CD14-positive monocyte (primary cell): ENCODE results near the gene STAC. TPM values are rescaled to one million over a fixed set of nuclear protein-coding genes. Genes with fewer than 3 reads are reported as not detected.

Source experiments
- DNase-seq, 3 donors: peaks; one replicate each; pipeline ENCODE4 v3.0.0-alpha.2; 2011 to 2022
- H2AFZ ChIP-seq: 2 replicates; pipeline ENCODE4 v1.6.0; 2012; ENCODE audit warnings: mild to moderate bottlenecking, low read depth, low read length, inconsistent platforms; ENCODE audit not compliant: insufficient read depth, poor library complexity, severe bottlenecking
- H3K27ac ChIP-seq, 2 donors: 1 replicate in 1 of 2; 2 replicates in 1 of 2; pipeline ENCODE4 v1.5.1; 2012 to 2013; ENCODE audit warnings: low read length in 2 of 2, control low read depth in 1 of 2, inconsistent platforms in 1 of 2, low read depth in 1 of 2, mild to moderate bottlenecking in 1 of 2
- H3K27me3 ChIP-seq, 2 donors: one replicate each; pipeline versions ENCODE4 v1.6.0 to v1.6.1; 2011 to 2013; ENCODE audit warnings: low read length in 2 of 2; ENCODE audit not compliant: control insufficient read depth in 2 of 2, insufficient read depth in 2 of 2
- H3K36me3 ChIP-seq, 2 donors: replicated peaks in 1 of 2; 1 replicate in 1 of 2; 2 replicates in 1 of 2; pipeline versions ENCODE4 v1.5.1 to v1.6.1; 2012 to 2013; ENCODE audit warnings: low read length in 2 of 2, control low read depth in 1 of 2, inconsistent platforms in 1 of 2, mild to moderate bottlenecking in 1 of 2; ENCODE audit not compliant: insufficient read depth in 2 of 2, control insufficient read depth in 1 of 2
- H3K4me1 ChIP-seq, 2 donors: 1 replicate in 1 of 2; 2 replicates in 1 of 2; pipeline versions ENCODE4 v1.5.1 to v1.6.1; 2012 to 2013; ENCODE audit warnings: low read length in 2 of 2, control low read depth in 1 of 2, inconsistent platforms in 1 of 2, mild to moderate bottlenecking in 1 of 2, moderate library complexity in 1 of 2; ENCODE audit not compliant: insufficient read depth in 2 of 2, control insufficient read depth in 1 of 2
- H3K4me2 ChIP-seq: replicated peaks from 2 replicates; pipeline ENCODE3; 2012; ENCODE audit warnings: low read length, moderate library complexity, mild to moderate bottlenecking; ENCODE audit not compliant: poor library complexity, severe bottlenecking; ENCODE audit errors: extremely low read depth
- H3K4me3 ChIP-seq, 3 experiments: fragments of 200-600 bp in 1 of 3; sonication (generic) in 1 of 3; replicated peaks in 1 of 3; 1 replicate in 2 of 3; 2 replicates in 1 of 3; pipeline ENCODE4 v1.5.1; 2011 to 2013; ENCODE audit warnings: low read length in 3 of 3, mild to moderate bottlenecking in 3 of 3, control low read depth in 2 of 3, low read depth in 2 of 3, inconsistent platforms in 1 of 3, moderate library complexity in 1 of 3
- H3K79me2 ChIP-seq: 2 replicates; pipeline ENCODE4 v1.6.0; 2012; ENCODE audit warnings: mild to moderate bottlenecking, control low read depth, inconsistent platforms, low read length, moderate library complexity; ENCODE audit not compliant: insufficient read depth
- H3K9ac ChIP-seq: 2 replicates; pipeline ENCODE4 v1.6.0; 2017; ENCODE audit warnings: low read length, mild to moderate bottlenecking; ENCODE audit not compliant: insufficient read depth, poor library complexity, severe bottlenecking
- H3K9me3 ChIP-seq, 2 donors: replicated peaks in 1 of 2; 1 replicate in 1 of 2; 2 replicates in 1 of 2; pipeline versions ENCODE4 v1.5.1 to v1.6.1; 2012 to 2013; ENCODE audit warnings: low read length in 2 of 2, control low read depth in 1 of 2; ENCODE audit not compliant: control insufficient read depth in 1 of 2, insufficient read depth in 1 of 2
- H4K20me1 ChIP-seq: 2 replicates; pipeline ENCODE4 v1.6.0; 2012; ENCODE audit warnings: mild to moderate bottlenecking, low read length, control low read depth, moderate library complexity; ENCODE audit not compliant: insufficient read depth
- H3K27ac Mint-ChIP-seq, 7 donors: one replicate each; pipeline ENCODE4 v1.8.0; 2020; ENCODE audit warnings: mild to moderate bottlenecking in 7 of 7, mixed read lengths in 7 of 7, moderate library complexity in 6 of 7, inconsistent platforms in 2 of 7
- H3K27me3 Mint-ChIP-seq, 3 donors: one replicate each; pipeline ENCODE4 v1.8.0; 2021 to 2022; ENCODE audit warnings: low read depth in 3 of 3, mild to moderate bottlenecking in 3 of 3, mixed read lengths in 3 of 3, moderate library complexity in 3 of 3, inconsistent platforms in 1 of 3
- H3K36me3 Mint-ChIP-seq, 2 donors: one replicate each; pipeline ENCODE4 v1.8.0; 2020; ENCODE audit warnings: mixed read lengths in 2 of 2, inconsistent platforms in 1 of 2, mild to moderate bottlenecking in 1 of 2
- H3K4me1 Mint-ChIP-seq: one replicate; pipeline ENCODE4 v1.8.0; 2020; ENCODE audit warnings: mild to moderate bottlenecking, mixed read lengths
- H3K4me3 Mint-ChIP-seq, 2 donors: one replicate each; pipeline ENCODE4 v1.8.0; 2020; ENCODE audit warnings: mild to moderate bottlenecking in 2 of 2, mixed read lengths in 2 of 2, moderate library complexity in 1 of 2
- H3K9me3 Mint-ChIP-seq, 7 donors: one replicate each; pipeline ENCODE4 v1.8.0; 2020 to 2022; ENCODE audit warnings: mixed read lengths in 7 of 7, mild to moderate bottlenecking in 6 of 7, moderate library complexity in 6 of 7, inconsistent platforms in 2 of 7
- WGBS: methylation state at CpG from one replicate; pipeline ENCODE4 v1.1.5; 2013; ENCODE audit warnings: missing lambda C conversion rate; ENCODE audit not compliant: insufficient coverage; 5-methylcytosine and 5-hydroxymethylcytosine counted together
- intact Hi-C, 2 donors: fragments of 100-400 bp; cut with micrococcal nuclease; formaldehyde crosslinking; loops; one replicate each; pipeline versions ENCODE4 v1.15.0 to v1.15.1; 2023
- polyA plus RNA-seq, 3 donors: library from polyadenylated mRNA; depleted of rRNA in 1 of 3; unstranded in 2 of 3; stranded (reverse) in 1 of 3; fragments of 300-500 nt in 2 of 3; fragments of >200 nt in 1 of 3; fragmentation: Illumina TruSeq in 2 of 3; gene quantifications; 1 replicate in 2 of 3; 2 replicates in 1 of 3; pipeline ENCODE4 v1.2.3, GENCODE V29; 2012 to 2021
- TF ChIP-seq, protein P1 (sequence below): fragments of 200-600 bp; IDR thresholded peaks from one replicate; pipeline ENCODE4 v1.8.0; 2022; ENCODE audit warnings: antibody characterized with exemption, mild to moderate bottlenecking

The STAC gene
- polyA plus RNA-seq, 3 donors: 0.10 to 0.40 (median 0.12) TPM

DNA sequence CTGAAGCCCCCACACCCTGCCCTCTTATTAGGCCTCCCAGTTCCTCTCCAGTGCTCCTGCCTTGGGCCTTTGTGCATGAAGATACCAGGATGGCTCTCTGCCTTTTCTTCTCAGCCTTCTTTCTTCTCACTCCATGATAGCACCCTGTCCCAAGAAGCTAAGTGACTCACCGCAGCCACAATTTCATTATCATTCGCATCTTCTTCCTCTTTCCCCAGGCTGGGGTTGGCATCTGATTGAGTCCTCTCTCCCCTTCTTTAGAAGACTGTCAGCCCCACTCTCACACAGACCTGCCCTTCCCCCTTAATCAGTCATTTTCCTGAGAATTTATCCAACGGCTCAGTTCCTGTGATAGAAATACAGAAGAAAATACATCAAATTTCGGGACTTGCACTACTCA is 102.0 kb downstream of the STAC start:
- Histone ChIP-seq H3K27ac (no peak overlapping the region), H3K9ac (no peak overlapping the region), H3K36me3 (no peaks in the 10 kb centered on the region), H2AFZ (no peak overlapping the region), H3K4me3 (no peak overlapping the region), H4K20me1 (no peaks in the 10 kb centered on the region), H3K4me1 (peaks cover 0 to 9% of the 10 kb centered on the region in 2 donors), H3K79me2 (no peaks in the 10 kb centered on the region), H3K4me2 (no peak overlapping the region), H3K27me3 (no peaks in the 10 kb centered on the region), H3K9me3 (peaks cover 5% of the 10 kb centered on the region in 2 donors)
- intact Hi-C loops: no loop called here
- no peaks in the 10 kb centered on the region for H3K27me3 Mint-ChIP-seq
- H3K27ac Mint-ChIP-seq: peak overlapping the region in 4 of 7 donors; percentile 4 to 70 (median 18)
- TF ChIP-seq, protein P1, sequence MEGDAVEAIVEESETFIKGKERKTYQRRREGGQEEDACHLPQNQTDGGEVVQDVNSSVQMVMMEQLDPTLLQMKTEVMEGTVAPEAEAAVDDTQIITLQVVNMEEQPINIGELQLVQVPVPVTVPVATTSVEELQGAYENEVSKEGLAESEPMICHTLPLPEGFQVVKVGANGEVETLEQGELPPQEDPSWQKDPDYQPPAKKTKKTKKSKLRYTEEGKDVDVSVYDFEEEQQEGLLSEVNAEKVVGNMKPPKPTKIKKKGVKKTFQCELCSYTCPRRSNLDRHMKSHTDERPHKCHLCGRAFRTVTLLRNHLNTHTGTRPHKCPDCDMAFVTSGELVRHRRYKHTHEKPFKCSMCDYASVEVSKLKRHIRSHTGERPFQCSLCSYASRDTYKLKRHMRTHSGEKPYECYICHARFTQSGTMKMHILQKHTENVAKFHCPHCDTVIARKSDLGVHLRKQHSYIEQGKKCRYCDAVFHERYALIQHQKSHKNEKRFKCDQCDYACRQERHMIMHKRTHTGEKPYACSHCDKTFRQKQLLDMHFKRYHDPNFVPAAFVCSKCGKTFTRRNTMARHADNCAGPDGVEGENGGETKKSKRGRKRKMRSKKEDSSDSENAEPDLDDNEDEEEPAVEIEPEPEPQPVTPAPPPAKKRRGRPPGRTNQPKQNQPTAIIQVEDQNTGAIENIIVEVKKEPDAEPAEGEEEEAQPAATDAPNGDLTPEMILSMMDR: no peak
- peaks cover 0 to 4% of the 10 kb centered on the region in 2 donors for H3K36me3 Mint-ChIP-seq
- peak overlapping the region in 1 of 2 donors; percentile 37 for H3K4me3 Mint-ChIP-seq
- WGBS: 18% methylated on average over 2 of the region's 4 CpGs
- H3K9me3 Mint-ChIP-seq: peaks cover 2 to 15% (median 3%) of the 10 kb centered on the region in 7 donors
- H3K4me1 Mint-ChIP-seq: peaks cover 10% of the 10 kb centered on the region
- peak; percentile 29 to 43 (median 35) for DNase-seq

- H3K4me2 ChIP-seq: no peak overlapping the region
- peaks cover 0 to 9% of the 10 kb centered on the region in 2 donors for H3K4me1 ChIP-seq
- no peak overlapping the region for H3K4me3 ChIP-seq
- no peaks in the 10 kb centered on the region for H4K20me1 ChIP-seq
- no peak overlapping the region for H2AFZ ChIP-seq
- no peaks in the 10 kb centered on the region for H3K27me3 Mint-ChIP-seq
- intact Hi-C loops: no loop called here
- WGBS: 89% methylated on average over 3 of the region's 3 CpGs
- H3K9me3 Mint-ChIP-seq: peaks cover 2 to 15% (median 3%) of the 10 kb centered on the region in 7 donors
- H3K27ac ChIP-seq: no peak overlapping the region
- H3K36me3 Mint-ChIP-seq: peaks cover 0 to 4% of the 10 kb centered on the region in 2 donors
- TF ChIP-seq, protein P1: no peak
- no peaks in the 10 kb centered on the region for H3K79me2 ChIP-seq
- H3K9me3 ChIP-seq: peaks cover 5% of the 10 kb centered on the region in 2 donors
- DNase-seq: no peak
- no peak overlapping the region for H3K9ac ChIP-seq
- peaks cover 10% of the 10 kb centered on the region for H3K4me1 Mint-ChIP-seq
- H3K27me3 ChIP-seq: no peaks in the 10 kb centered on the region
- H3K36me3 ChIP-seq: no peaks in the 10 kb centered on the region
- H3K27ac Mint-ChIP-seq: peak overlapping the region in 1 of 7 donors; percentile 43
- no peak overlapping the region for H3K4me3 Mint-ChIP-seq
These were observed 102.6 kb downstream of the STAC start for GRCh38 chr3:36482880-36483279.
